HFFc6 (cell line): ENCODE results near the gene EFEMP2. TPM values are rescaled to one million over a fixed set of nuclear protein-coding genes. Genes with fewer than 3 reads are reported as not detected.

Source experiments
- DNase-seq: peaks from one replicate; pipeline ENCODE4 v3.0.0-alpha.2; 2018
- H3K27ac Mint-ChIP-seq: 2 replicates; pipeline ENCODE4 v1.8.0; 2020; ENCODE audit warnings: mild to moderate bottlenecking, mixed read lengths
- H3K27me3 Mint-ChIP-seq: 2 replicates; pipeline ENCODE4 v1.8.0; 2021; ENCODE audit warnings: mild to moderate bottlenecking, moderate library complexity, mixed read lengths; ENCODE audit not compliant: insufficient read depth
- H3K36me3 Mint-ChIP-seq: 2 replicates; pipeline ENCODE4 v1.8.0; 2021; ENCODE audit warnings: low read depth, mixed read lengths
- H3K4me1 Mint-ChIP-seq: 2 replicates; pipeline ENCODE4 v1.8.0; 2020; ENCODE audit warnings: low read depth, mixed read lengths
- H3K4me3 Mint-ChIP-seq: 2 replicates; pipeline ENCODE4 v1.8.0; 2020; ENCODE audit warnings: mild to moderate bottlenecking, moderate library complexity, mixed read lengths
- H3K9me3 Mint-ChIP-seq: 2 replicates; pipeline ENCODE4 v1.8.0; 2020; ENCODE audit warnings: mild to moderate bottlenecking, mixed read lengths
- total RNA-seq, 6 experiments: library from RNA; stranded (reverse); fragmentation: NEBNext Ultra II Directional; extraction: Animal tissue kit (Norgen Biotek cat#: 25700); gene quantifications; 2 replicates in 1 of 6; 3 replicates in 5 of 6; pipeline ENCODE4 v1.2.3, GENCODE V29; 2021
- TF ChIP-seq, protein P1 (sequence below): fragments of 200-600 bp; sonication (generic); IDR thresholded peaks from 2 replicates; pipeline ENCODE4 v1.5.0; 2021; ENCODE audit warnings: antibody characterized with exemption, mild to moderate bottlenecking

The EFEMP2 gene
- total RNA-seq, 6 experiments from 2014 or later: 318 to 359 (median 329) TPM

DNA sequence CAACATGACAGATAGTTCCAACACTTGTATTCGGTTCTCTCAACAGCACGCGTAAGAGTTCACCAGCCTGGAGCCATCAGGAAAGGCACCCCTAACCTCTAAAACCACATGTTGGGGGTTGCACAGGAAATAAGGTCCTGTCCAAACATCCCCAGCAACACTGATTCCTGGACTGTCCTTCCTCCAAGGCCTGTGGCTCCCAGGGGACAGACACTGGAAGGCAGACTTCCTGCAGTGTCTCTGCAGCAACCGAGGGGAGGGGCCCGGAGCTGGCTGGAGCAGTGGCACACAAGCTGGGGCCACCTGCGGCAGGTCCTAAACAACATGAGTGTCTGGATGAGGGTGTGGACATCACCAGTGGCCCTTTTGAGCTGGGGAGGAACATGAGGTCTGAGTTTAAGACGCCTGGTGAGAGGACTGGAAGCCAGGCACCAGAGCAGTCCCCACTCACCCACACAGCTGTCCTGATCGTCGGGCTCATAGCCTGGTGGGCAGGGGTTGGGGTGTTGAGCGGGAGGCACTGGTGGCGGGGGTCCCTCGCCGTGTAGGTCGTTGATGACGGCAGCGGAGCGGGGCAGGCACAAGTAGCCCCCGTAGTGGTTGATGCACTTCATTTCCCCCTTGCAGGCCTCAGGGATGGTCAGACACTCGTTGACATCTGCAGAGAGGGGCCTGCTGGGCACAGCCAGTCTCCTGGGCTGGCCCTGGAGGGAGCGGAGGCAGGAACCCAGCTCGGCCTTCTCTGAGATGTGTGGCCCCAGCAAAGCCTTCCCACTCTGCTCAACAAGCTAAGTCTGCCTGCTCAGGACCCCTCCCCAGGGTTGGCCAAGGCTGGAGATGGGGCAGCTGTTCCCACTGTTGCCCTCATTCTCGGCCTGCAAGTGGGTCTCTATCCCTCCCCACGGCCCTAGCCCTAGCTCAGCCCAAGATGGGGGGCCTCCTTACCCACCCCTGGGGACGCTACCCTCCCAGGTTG, 1.6 kb downstream of the EFEMP2 start:
- DNase-seq: no peak
- TF ChIP-seq, protein P1, sequence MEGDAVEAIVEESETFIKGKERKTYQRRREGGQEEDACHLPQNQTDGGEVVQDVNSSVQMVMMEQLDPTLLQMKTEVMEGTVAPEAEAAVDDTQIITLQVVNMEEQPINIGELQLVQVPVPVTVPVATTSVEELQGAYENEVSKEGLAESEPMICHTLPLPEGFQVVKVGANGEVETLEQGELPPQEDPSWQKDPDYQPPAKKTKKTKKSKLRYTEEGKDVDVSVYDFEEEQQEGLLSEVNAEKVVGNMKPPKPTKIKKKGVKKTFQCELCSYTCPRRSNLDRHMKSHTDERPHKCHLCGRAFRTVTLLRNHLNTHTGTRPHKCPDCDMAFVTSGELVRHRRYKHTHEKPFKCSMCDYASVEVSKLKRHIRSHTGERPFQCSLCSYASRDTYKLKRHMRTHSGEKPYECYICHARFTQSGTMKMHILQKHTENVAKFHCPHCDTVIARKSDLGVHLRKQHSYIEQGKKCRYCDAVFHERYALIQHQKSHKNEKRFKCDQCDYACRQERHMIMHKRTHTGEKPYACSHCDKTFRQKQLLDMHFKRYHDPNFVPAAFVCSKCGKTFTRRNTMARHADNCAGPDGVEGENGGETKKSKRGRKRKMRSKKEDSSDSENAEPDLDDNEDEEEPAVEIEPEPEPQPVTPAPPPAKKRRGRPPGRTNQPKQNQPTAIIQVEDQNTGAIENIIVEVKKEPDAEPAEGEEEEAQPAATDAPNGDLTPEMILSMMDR: no peak
- peaks cover 45% of the 10 kb centered on the region for H3K4me1 Mint-ChIP-seq
- H3K36me3 Mint-ChIP-seq: peaks cover 38% of the 10 kb centered on the region
- no peaks in the 10 kb centered on the region for H3K9me3 Mint-ChIP-seq
- peak overlapping the region; percentile 94 for H3K27ac Mint-ChIP-seq
- H3K27me3 Mint-ChIP-seq: peaks cover 22% of the 10 kb centered on the region
- H3K4me3 Mint-ChIP-seq: peak overlapping the region; percentile 95

DNA sequence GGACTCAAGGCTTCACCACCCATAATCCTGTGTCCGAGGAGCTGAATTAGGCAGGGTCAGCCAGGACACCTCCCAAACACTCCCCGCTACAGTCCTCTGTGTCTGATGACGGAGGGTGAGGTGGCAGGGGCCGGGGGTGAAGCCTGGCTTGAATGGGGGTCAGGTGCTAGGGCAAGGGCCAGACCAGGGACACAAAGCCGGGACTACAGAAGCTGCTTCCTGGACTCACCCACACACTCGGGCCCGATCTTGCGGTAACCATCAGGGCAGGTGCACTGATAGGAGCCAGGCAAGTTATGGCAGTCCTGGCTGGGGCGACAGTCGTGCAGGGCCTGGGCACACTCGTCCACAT, 2.3 kb downstream of the EFEMP2 start:
- peak overlapping the region; percentile 95 for H3K4me3 Mint-ChIP-seq
- H3K4me1 Mint-ChIP-seq: peaks cover 45% of the 10 kb centered on the region
- H3K27ac Mint-ChIP-seq: peak overlapping the region; percentile 94
- peaks cover 38% of the 10 kb centered on the region for H3K36me3 Mint-ChIP-seq
- TF ChIP-seq, protein P1: no peak
- no peak for DNase-seq
- H3K9me3 Mint-ChIP-seq: no peaks in the 10 kb centered on the region
- H3K27me3 Mint-ChIP-seq: peaks cover 23% of the 10 kb centered on the region

DNA sequence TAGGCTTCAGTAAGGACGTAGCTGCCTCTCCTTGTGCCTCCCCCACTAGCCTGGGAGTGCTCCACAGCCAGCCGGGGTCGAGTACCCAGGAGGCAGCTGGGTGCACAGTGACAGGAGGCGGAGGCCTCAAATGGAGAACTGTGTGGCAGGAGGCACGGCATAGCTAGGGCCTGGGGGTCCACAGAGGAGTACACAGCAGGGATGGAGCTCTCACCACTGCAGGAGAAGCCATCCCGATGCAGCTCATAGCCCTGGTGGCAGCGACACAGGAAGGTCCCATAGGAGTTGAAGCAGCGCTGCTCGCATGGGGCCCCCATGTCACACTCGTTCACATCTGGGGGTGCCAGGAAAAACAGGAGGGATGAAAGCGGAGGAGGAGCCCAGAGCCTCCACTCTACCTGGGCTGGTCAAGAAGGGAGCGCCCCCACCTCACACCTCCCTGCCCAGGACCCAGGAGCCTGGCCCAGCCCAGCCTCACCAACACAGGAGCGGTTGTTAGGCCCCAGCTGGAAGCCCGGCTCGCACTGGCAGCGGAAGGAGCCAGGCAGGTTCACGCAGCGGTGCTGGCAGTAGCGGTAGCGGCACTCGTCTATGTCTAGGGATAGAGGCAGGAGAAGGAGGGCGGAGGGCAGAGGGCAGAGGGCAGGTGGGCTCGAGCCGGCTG, 2.8 kb downstream of the EFEMP2 start:
- no peaks in the 10 kb centered on the region for H3K9me3 Mint-ChIP-seq
- peaks cover 45% of the 10 kb centered on the region for H3K4me1 Mint-ChIP-seq
- H3K27me3 Mint-ChIP-seq: peaks cover 28% of the 10 kb centered on the region
- no peak for DNase-seq
- H3K27ac Mint-ChIP-seq: peak overlapping the region; percentile 67
- H3K4me3 Mint-ChIP-seq: peak overlapping the region; percentile 39; the same call in 1 of the 2 replicates
- TF ChIP-seq, protein P1: no peak
- H3K36me3 Mint-ChIP-seq: peaks cover 38% of the 10 kb centered on the region

DNA sequence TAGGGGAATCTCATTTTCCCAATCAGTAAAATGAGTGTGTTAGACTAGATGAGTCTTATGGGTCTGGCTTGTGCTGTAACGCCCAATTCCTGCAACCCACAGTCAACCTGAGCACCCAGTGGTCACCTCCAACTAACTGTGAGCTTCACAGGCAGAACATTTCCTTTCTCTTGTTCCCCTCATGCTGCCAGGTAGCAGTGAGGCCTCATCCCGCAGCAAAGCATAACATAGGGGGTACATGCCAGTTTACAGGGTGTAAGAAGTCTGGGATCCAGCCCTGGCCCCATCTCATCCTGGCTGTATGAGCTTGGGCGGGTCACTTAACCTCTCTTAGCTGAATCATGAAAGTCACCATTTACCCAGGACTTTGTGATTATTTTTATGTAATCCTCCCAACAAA, 3.7 kb downstream of the EFEMP2 start:
- peaks cover 49% of the 10 kb centered on the region for H3K4me1 Mint-ChIP-seq
- H3K27me3 Mint-ChIP-seq: peaks cover 28% of the 10 kb centered on the region
- no peak for DNase-seq
- no peak overlapping the region for H3K4me3 Mint-ChIP-seq
- H3K36me3 Mint-ChIP-seq: peaks cover 38% of the 10 kb centered on the region
- peak overlapping the region; percentile 67 for H3K27ac Mint-ChIP-seq
- TF ChIP-seq, protein P1: no peak
- H3K9me3 Mint-ChIP-seq: no peaks in the 10 kb centered on the region

DNA sequence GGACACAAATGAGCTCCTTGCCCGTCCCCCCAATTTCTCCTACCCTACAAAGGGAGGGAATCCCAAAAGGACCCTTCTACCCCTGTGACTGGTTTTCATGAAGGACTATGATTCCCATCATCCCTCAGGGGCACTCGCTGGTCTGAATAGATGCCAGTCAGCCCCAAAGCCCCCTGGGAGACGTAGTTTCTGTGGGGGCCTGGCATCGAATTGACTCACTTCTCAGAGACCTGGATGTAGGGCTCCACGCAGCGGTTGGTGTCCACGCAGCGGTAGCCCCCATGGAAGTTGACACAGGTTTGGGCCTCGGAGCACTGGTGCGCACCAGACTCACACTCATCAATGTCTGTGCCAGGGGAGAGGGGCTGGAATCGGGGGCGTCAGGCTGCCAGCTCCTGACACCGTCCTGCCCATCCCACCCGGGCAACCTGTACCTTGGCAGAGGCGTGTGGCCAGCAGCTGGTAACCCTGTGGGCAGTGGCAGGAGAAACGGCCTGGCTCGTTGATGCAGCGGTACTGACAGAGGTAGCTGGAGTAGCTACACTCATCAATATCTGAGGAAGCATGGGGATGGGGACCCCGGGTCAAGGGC, 4.4 kb downstream of the EFEMP2 start:
- no peak overlapping the region for H3K4me3 Mint-ChIP-seq
- peaks cover 48% of the 10 kb centered on the region for H3K4me1 Mint-ChIP-seq
- H3K9me3 Mint-ChIP-seq: no peaks in the 10 kb centered on the region
- H3K27ac Mint-ChIP-seq: no peak overlapping the region
- TF ChIP-seq, protein P1: no peak
- H3K27me3 Mint-ChIP-seq: peaks cover 28% of the 10 kb centered on the region
- peaks cover 38% of the 10 kb centered on the region for H3K36me3 Mint-ChIP-seq
- no peak for DNase-seq
